Activated T-helper 1 cell treated with anti-CD3 and anti-CD28 coated beads, Interleukin-12 subunit alpha, Interleukin-12 subunit beta, Interleukin-2, Interleukin-4 antibody, amounts not matched to agents 30 ng/mL and 10 ng/mL and 1 ng/mL, durations not matched to agents 14 hours and 24 hours and 36 hours (primary cell): ENCODE data around the gene SQSTM1. TPM values are rescaled to one million over a fixed set of nuclear protein-coding genes. Genes with fewer than 3 reads are reported as not detected.
A peak's percentile ranks its signal among the peaks of the same experiment; 100 is the strongest.

Experiments
- DNase-seq: peaks from one replicate; pipeline ENCODE4 v3.0.0; 2021; ENCODE audit warnings: low spot score
- H3K27ac Mint-ChIP-seq: one replicate; pipeline ENCODE4 v1.8.0; 2021; ENCODE audit warnings: mild to moderate bottlenecking, mixed read lengths
- H3K27me3 Mint-ChIP-seq: one replicate; pipeline ENCODE4 v1.8.0; 2022; ENCODE audit warnings: mild to moderate bottlenecking, moderate library complexity, mixed read lengths; ENCODE audit not compliant: insufficient read depth
- H3K36me3 Mint-ChIP-seq: one replicate; pipeline ENCODE4 v1.8.0; 2021; ENCODE audit warnings: low read depth, mixed read lengths
- H3K4me1 Mint-ChIP-seq: one replicate; pipeline ENCODE4 v1.8.0; 2021; ENCODE audit warnings: low read depth, mixed read lengths
- H3K4me3 Mint-ChIP-seq: one replicate; pipeline ENCODE4 v1.8.0; 2021; ENCODE audit warnings: mild to moderate bottlenecking, moderate library complexity, mixed read lengths
- H3K9me3 Mint-ChIP-seq: one replicate; pipeline ENCODE4 v1.8.0; 2021; ENCODE audit warnings: mixed read lengths
- intact Hi-C: fragments of 100-400 bp; cut with micrococcal nuclease; formaldehyde crosslinking; loops from one replicate; pipeline ENCODE4 v1.15.1; 2024
- total RNA-seq: library from RNA; stranded (reverse); gene quantifications from 2 replicates; pipeline ENCODE4 v1.2.3, GENCODE V29; 2022

SQSTM1 gene
- total RNA-seq, 1 donor from 2014 or later, result 233 TPM

- intact Hi-C loops, result no loop called here
- Mint-ChIP-seq H3K27ac (no peak overlapping the region), H3K27me3 (no peaks in the 10 kb centered on the region), H3K4me1 (peaks cover 9% of the 10 kb centered on the region), H3K4me3 (no peak overlapping the region), H3K9me3 (no peaks in the 10 kb centered on the region), H3K36me3 (peaks cover 18% of the 10 kb centered on the region)
- DNase-seq, result no peak
Observed at GRCh38 chr5:179862296-179862695, 41.6 kb downstream of the SQSTM1 start.

- Mint-ChIP-seq H3K27ac (no peak overlapping the region), H3K9me3 (no peaks in the 10 kb centered on the region), H3K27me3 (no peaks in the 10 kb centered on the region), H3K4me1 (peaks cover 4% of the 10 kb centered on the region), H3K4me3 (no peak overlapping the region), H3K36me3 (peaks cover 18% of the 10 kb centered on the region)
- DNase-seq, result no peak
- intact Hi-C loops, result no loop called here
Observed at GRCh38 chr5:179862891-179863290, 42.2 kb downstream of the SQSTM1 start.

- DNase-seq, result no peak
- no peaks in the 10 kb centered on the region for H3K9me3 Mint-ChIP-seq
- no peaks in the 10 kb centered on the region for H3K27me3 Mint-ChIP-seq
- H3K27ac Mint-ChIP-seq, result no peak overlapping the region
- H3K4me3 Mint-ChIP-seq, result no peak overlapping the region
- intact Hi-C loops, result no loop called here
- no peaks in the 10 kb centered on the region for H3K4me1 Mint-ChIP-seq
- H3K36me3 Mint-ChIP-seq, result peaks cover 18% of the 10 kb centered on the region
Observed at GRCh38 chr5:179863449-179864085, 42.9 kb downstream of the SQSTM1 start.

- intact Hi-C loops, result no loop called here
- no peak for DNase-seq
- Mint-ChIP-seq H3K4me3 (no peak overlapping the region), H3K27ac (no peak overlapping the region), H3K36me3 (peaks cover 18% of the 10 kb centered on the region), H3K9me3 (no peaks in the 10 kb centered on the region), H3K4me1 (no peaks in the 10 kb centered on the region), H3K27me3 (no peaks in the 10 kb centered on the region)
Observed at GRCh38 chr5:179864686-179865085, 44.0 kb downstream of the SQSTM1 start.

- peaks cover 18% of the 10 kb centered on the region for H3K36me3 Mint-ChIP-seq
- H3K9me3 Mint-ChIP-seq, result no peaks in the 10 kb centered on the region
- H3K4me1 Mint-ChIP-seq, result no peaks in the 10 kb centered on the region
- intact Hi-C loops, result no loop called here
- H3K4me3 Mint-ChIP-seq, result no peak overlapping the region
- DNase-seq, result no peak
- no peak overlapping the region for H3K27ac Mint-ChIP-seq
- no peaks in the 10 kb centered on the region for H3K27me3 Mint-ChIP-seq
Observed at GRCh38 chr5:179865491-179866240, 45.0 kb downstream of the SQSTM1 start.

GRCh38 chr5:179866241-179867078 lies 45.8 kb downstream of the SQSTM1 start:
- no peaks in the 10 kb centered on the region for H3K27me3 Mint-ChIP-seq
- no peak overlapping the region for H3K4me3 Mint-ChIP-seq
- H3K9me3 Mint-ChIP-seq, result no peaks in the 10 kb centered on the region
- intact Hi-C loops, result no loop called here
- no peak overlapping the region for H3K27ac Mint-ChIP-seq
- DNase-seq, result no peak
- H3K36me3 Mint-ChIP-seq, result peaks cover 21% of the 10 kb centered on the region
- H3K4me1 Mint-ChIP-seq, result no peaks in the 10 kb centered on the region

DNA sequence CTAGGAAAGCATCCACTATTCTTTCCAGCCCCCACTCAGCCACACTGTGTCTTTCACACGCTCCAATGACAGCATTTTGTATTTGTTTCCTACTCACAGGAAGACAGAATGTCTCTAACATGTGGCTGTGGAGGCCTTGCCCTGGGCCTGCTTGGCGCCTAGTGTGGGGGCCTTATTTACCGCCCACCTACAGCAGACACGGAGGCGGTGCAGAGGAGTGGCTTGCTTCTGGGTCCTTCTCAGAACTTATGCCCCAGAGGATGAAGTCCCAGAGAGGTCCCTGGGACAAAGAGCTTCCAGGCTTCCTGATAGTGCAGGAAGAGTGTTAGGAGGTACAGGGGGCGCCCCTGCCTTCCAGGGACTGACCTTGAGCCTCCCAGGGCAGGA lies 46.4 kb downstream of the SQSTM1 start:
- no peaks in the 10 kb centered on the region for H3K27me3 Mint-ChIP-seq
- peak overlapping the region; percentile 61 for H3K27ac Mint-ChIP-seq

DNA sequence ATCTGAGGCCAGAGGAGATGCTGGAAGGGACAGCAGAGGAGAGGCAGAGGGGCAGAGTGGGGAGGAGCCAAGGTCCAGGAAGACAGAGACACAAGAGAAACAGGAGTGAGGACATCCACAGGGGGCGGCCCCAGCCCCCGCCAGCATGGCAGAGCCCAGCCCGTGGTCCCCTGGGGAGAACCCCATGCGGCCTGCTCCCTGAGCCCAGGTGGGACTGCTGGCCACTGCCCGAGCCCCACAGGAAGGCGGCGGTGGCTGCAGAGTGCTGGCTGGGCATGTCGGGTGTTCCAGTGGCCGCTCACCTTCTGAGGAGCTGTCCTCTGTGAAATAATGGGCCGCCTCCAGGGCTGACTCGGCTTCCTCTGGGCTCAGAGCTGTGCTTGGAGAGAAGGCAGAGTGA lies 46.8 kb downstream of the SQSTM1 start:
- H3K27me3 Mint-ChIP-seq, result no peaks in the 10 kb centered on the region

More for the DNA sequence above, 46.4 kb downstream of the SQSTM1 start:
- Mint-ChIP-seq H3K4me3 (no peak overlapping the region), H3K36me3 (peaks cover 19% of the 10 kb centered on the region), H3K4me1 (no peaks in the 10 kb centered on the region), H3K9me3 (no peaks in the 10 kb centered on the region)
- intact Hi-C loops, result no loop called here
- no peak for DNase-seq

GRCh38 chr5:179868541-179868940 lies 47.8 kb downstream of the SQSTM1 start:
- no peaks in the 10 kb centered on the region for H3K4me1 Mint-ChIP-seq
- no peak for DNase-seq
- H3K9me3 Mint-ChIP-seq, result no peaks in the 10 kb centered on the region
- H3K27ac Mint-ChIP-seq, result no peak overlapping the region
- H3K4me3 Mint-ChIP-seq, result no peak overlapping the region
- intact Hi-C loops, result no loop called here
- H3K27me3 Mint-ChIP-seq, result no peaks in the 10 kb centered on the region
- H3K36me3 Mint-ChIP-seq, result peaks cover 13% of the 10 kb centered on the region

More for the DNA sequence above, 46.8 kb downstream of the SQSTM1 start:
- DNase-seq, result no peak
- H3K27ac Mint-ChIP-seq, result peak overlapping the region; percentile 61
- H3K9me3 Mint-ChIP-seq, result no peaks in the 10 kb centered on the region
- H3K4me3 Mint-ChIP-seq, result no peak overlapping the region
- intact Hi-C loops, result no loop called here
- H3K36me3 Mint-ChIP-seq, result peaks cover 17% of the 10 kb centered on the region
- H3K4me1 Mint-ChIP-seq, result no peaks in the 10 kb centered on the region

GRCh38 chr5:179869101-179869500 lies 48.4 kb downstream of the SQSTM1 start:
- peaks cover 10% of the 10 kb centered on the region for H3K36me3 Mint-ChIP-seq
- no peaks in the 10 kb centered on the region for H3K9me3 Mint-ChIP-seq
- intact Hi-C loops, result no loop called here
- H3K4me1 Mint-ChIP-seq, result no peaks in the 10 kb centered on the region
- H3K27me3 Mint-ChIP-seq, result no peaks in the 10 kb centered on the region
- no peak overlapping the region for H3K4me3 Mint-ChIP-seq
- DNase-seq, result no peak
- no peak overlapping the region for H3K27ac Mint-ChIP-seq

GRCh38 chr5:179869641-179870402 lies 49.1 kb downstream of the SQSTM1 start:
- H3K4me3 Mint-ChIP-seq, result no peak overlapping the region
- no peaks in the 10 kb centered on the region for H3K4me1 Mint-ChIP-seq
- H3K9me3 Mint-ChIP-seq, result no peaks in the 10 kb centered on the region
- intact Hi-C loops, result no loop called here
- no peak overlapping the region for H3K27ac Mint-ChIP-seq
- H3K36me3 Mint-ChIP-seq, result peaks cover 9% of the 10 kb centered on the region
- H3K27me3 Mint-ChIP-seq, result no peaks in the 10 kb centered on the region
- no peak for DNase-seq

DNA sequence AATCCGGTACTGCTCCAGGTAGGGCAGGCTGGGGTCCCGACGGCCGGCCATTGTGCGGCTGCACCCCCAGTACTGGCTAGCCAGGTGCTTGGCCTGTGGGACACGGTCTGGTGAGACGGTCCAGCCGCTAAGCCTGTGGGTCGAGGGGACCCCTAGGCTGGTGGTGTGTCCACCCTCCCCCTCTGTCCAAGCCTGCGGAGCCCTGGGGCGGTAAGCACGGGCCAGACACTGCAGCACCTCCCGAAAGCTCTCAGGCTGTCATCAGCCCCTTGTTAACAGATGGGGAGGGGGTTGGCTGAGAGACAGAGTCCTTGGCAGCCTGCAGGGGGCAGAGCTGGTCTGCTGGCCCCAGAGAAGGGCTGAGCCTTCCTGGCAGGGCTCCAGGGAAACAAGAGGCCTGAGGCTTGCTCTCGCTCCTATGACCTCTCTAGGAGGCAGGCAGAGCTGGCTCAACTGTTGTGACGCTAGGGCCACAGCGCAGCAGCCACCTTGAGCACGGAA lies 49.7 kb downstream of the SQSTM1 start:
- Mint-ChIP-seq H3K27me3 (no peaks in the 10 kb centered on the region), H3K36me3 (peaks cover 5% of the 10 kb centered on the region), H3K27ac (no peak overlapping the region), H3K4me3 (no peak overlapping the region), H3K4me1 (no peaks in the 10 kb centered on the region), H3K9me3 (no peaks in the 10 kb centered on the region)
- intact Hi-C loops, result no loop called here
- DNase-seq, result no peak
